Cardiac fibroblast (primary cell): ENCODE measurements around the gene CHRM2.

Experiments
- DNase-seq, 2 donors: peaks; one replicate each; pipeline versions ENCODE4 v3.0.0 to v3.0.0-alpha.2; 2010; ENCODE audit warnings: low read depth in 2 of 2
- H3K4me3 ChIP-seq, 2 donors: replicated peaks in 1 of 2; 1 replicate in 1 of 2; 2 replicates in 1 of 2; pipeline ENCODE4 v1.5.1; 2011; ENCODE audit warnings: low read depth in 2 of 2, low read length in 2 of 2, mild to moderate bottlenecking in 2 of 2, moderate library complexity in 1 of 2
- CTCF ChIP-seq: IDR thresholded peaks from one replicate; pipeline ENCODE4 v1.5.1; 2011; ENCODE audit warnings: low read depth, mild to moderate bottlenecking, low read length, inconsistent platforms

Gene CHRM2

GRCh38 chr7:136865236-136865635 lies 3.2 kb upstream of the CHRM2 start:
- DNase-seq: no peak
- no peak overlapping the region for H3K4me3 ChIP-seq
- TF ChIP-seq CTCF: no peak

- no peak for TF ChIP-seq CTCF
- no peak for DNase-seq
- no peak overlapping the region for H3K4me3 ChIP-seq
Observed at GRCh38 chr7:136865777-136866176, 2.7 kb upstream of the CHRM2 start.

- DNase-seq: no peak
- no peak for TF ChIP-seq CTCF
- peak overlapping the region in 1 of 2 donors; percentile 32 for H3K4me3 ChIP-seq
Observed at GRCh38 chr7:136869001-136869961, 829 bp downstream of the CHRM2 start.

GRCh38 chr7:136869991-136870865 lies 1.8 kb downstream of the CHRM2 start:
- peak overlapping the region; percentile 30 to 43 for H3K4me3 ChIP-seq
- DNase-seq: peak; percentile 9 to 18
- no peak for TF ChIP-seq CTCF

- TF ChIP-seq CTCF: no peak
- peak overlapping the region; percentile 30 to 43 for H3K4me3 ChIP-seq
- no peak for DNase-seq
Observed at GRCh38 chr7:136870866-136871487, 2.5 kb downstream of the CHRM2 start.

GRCh38 chr7:136874393-136875032 lies 6.1 kb downstream of the CHRM2 start:
- TF ChIP-seq CTCF: peak; percentile 51
- H3K4me3 ChIP-seq: no peak overlapping the region
- peak; percentile 25 to 28 for DNase-seq
